WI38 (cell line): Measurements from ENCODE around the gene GJC1.
A peak's percentile ranks its signal among the peaks of the same experiment; 100 is the strongest.
"Not testable (repeated sequence)": the region's sequence is repeated elsewhere in the genome, so short reads cannot be mapped to it uniquely, and the experiment has no call there.

Source experiments
- H3K4me3 ChIP-seq: 2 replicates; pipeline ENCODE4 v1.5.1; 2011; ENCODE audit warnings: low read depth, mild to moderate bottlenecking, control low read depth, low read length
- CTCF ChIP-seq: IDR thresholded peaks from 2 replicates; pipeline ENCODE4 v1.5.1; 2012; ENCODE audit warnings: low read depth, mild to moderate bottlenecking, control low read depth, low read length

Gene GJC1

GRCh38 chr17:44830359-44831288 lies 537 bp upstream of the GJC1 start:
- H3K4me3 ChIP-seq, result peak overlapping the region; percentile 89
- TF ChIP-seq CTCF, result no peak

GRCh38 chr17:44828919-44829522 lies 1.1 kb downstream of the GJC1 start:
- H3K4me3 ChIP-seq, result peak overlapping the region; percentile 89
- TF ChIP-seq CTCF, result no peak

- TF ChIP-seq CTCF, result no peak
- H3K4me3 ChIP-seq, result peak overlapping the region; percentile 89
Measured at GRCh38 chr17:44827863-44828262, 2.2 kb downstream of the GJC1 start.

- no peak overlapping the region for H3K4me3 ChIP-seq
- no peak for TF ChIP-seq CTCF
Measured at GRCh38 chr17:44826123-44826790, 3.8 kb downstream of the GJC1 start.

- H3K4me3 ChIP-seq, result not testable (repeated sequence)
Measured at GRCh38 chr17:44825236-44825635, 4.9 kb downstream of the GJC1 start.

- no peak for TF ChIP-seq CTCF
- no peak overlapping the region for H3K4me3 ChIP-seq
Measured at GRCh38 chr17:44820631-44821212, 9.4 kb downstream of the GJC1 start.

DNA sequence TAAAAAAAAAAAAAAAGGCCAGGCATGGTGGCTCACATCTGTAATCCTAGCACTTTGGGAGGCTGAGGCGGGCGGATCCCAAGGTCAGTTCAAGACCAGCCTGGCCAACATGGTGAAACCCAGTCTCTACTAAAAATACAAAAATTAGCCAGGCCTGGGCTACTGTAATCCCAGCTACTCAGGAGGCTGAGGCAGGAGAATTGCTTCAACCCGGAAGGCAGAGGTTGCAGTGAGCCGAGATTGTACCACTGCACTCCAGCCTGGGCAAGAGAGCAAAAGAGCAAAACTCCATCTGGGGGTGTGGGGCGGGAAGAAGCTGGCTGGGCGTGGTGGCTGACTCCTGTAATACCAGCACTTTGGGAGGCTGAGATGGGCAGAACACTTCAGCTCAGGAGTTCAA lies 11.6 kb downstream of the GJC1 start:
- H3K4me3 ChIP-seq, result not testable (repeated sequence)

- TF ChIP-seq CTCF, result no peak
- no peak overlapping the region for H3K4me3 ChIP-seq
Measured at GRCh38 chr17:44812263-44812662, 17.8 kb downstream of the GJC1 start.

DNA sequence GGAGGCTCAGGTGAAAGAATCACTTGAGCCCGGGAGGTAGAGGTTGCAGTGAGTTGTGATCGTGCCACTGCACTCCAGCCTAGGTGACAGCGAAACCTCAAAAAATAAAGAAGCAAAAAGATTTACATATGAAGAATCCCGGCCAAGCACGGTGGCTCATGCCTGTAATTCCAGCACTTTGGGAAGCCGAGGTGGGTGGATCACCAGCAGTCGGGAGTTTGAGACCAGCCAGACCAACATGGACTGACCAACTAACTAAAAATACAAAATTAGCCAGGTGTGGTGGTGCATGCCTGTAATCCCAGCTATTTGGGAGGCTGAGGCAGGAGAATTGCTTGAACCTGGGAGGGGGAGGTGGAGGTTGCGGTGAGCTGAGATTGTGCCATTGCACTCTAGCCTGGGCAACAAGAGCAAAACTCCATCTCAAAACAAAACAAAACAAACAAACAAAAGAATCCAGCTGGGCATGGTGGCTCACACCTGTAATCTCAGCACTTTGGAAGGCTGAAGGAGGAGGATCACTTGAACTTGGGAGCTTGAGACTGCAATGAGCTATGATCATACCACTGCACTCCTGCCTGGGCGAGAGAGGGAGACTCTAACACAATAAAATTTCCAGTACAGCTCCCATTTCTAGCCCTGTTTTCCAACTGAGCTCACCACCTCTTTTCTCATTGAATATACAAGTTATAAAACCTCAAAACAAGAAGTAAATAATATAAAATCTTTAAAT lies 21.3 kb downstream of the GJC1 start:
- H3K4me3 ChIP-seq, result not testable (repeated sequence)
